Aorta (tissue), 5 donors: ENCODE data around the gene C5. TPM values are rescaled to one million over a fixed set of nuclear protein-coding genes. Genes with fewer than 3 reads are reported as not detected.

ENCODE experiments used
- ATAC-seq: fragments of 200-7000 bp; cut with Tn5 transposase; one replicate; pipeline ENCODE4 v1.9.1; 2022; ENCODE audit warnings: moderate library complexity; ENCODE audit not compliant: low FRiP score
- DNase-seq, 2 donors: peaks; one replicate each; pipeline ENCODE4 v3.0.0-alpha.2; 2020
- H3K27ac ChIP-seq, 2 donors: one replicate each; pipeline ENCODE4 v1.5.1; 2013; ENCODE audit warnings: low read length in 2 of 2, mild to moderate bottlenecking in 2 of 2, moderate library complexity in 2 of 2, control low read depth in 1 of 2, inconsistent platforms in 1 of 2, low read depth in 1 of 2
- H3K27me3 ChIP-seq, 2 donors: one replicate each; pipeline ENCODE4 v1.6.1; 2013; ENCODE audit warnings: control low read depth in 1 of 2, low read length in 1 of 2, mild to moderate bottlenecking in 1 of 2, moderate library complexity in 1 of 2; ENCODE audit not compliant: insufficient read depth in 2 of 2, control insufficient read depth in 1 of 2
- H3K36me3 ChIP-seq, 2 donors: one replicate each; pipeline ENCODE4 v1.6.1; 2013; ENCODE audit warnings: control low read depth in 1 of 2, low read length in 1 of 2, mild to moderate bottlenecking in 1 of 2; ENCODE audit not compliant: insufficient read depth in 2 of 2, control insufficient read depth in 1 of 2
- H3K4me1 ChIP-seq, 2 donors: one replicate each; pipeline ENCODE4 v1.6.1; 2013; ENCODE audit warnings: low read length in 2 of 2, control low read depth in 1 of 2, mild to moderate bottlenecking in 1 of 2, moderate library complexity in 1 of 2; ENCODE audit not compliant: insufficient read depth in 2 of 2, control insufficient read depth in 1 of 2
- H3K4me3 ChIP-seq, 2 donors: one replicate each; pipeline ENCODE4 v1.5.1; 2013; ENCODE audit warnings: low read length in 2 of 2, control low read depth in 1 of 2, mild to moderate bottlenecking in 1 of 2
- H3K9me3 ChIP-seq: one replicate; pipeline ENCODE4 v1.6.1; 2013; ENCODE audit warnings: mild to moderate bottlenecking, low read length; ENCODE audit not compliant: control insufficient read depth
- WGBS, 2 donors: extraction: QIAGEN DNeasy Blood & Tissue Kit; methylation state at CpG; one replicate each; pipeline ENCODE4 v1.1.7; 2013; 5-methylcytosine and 5-hydroxymethylcytosine counted together
- intact Hi-C, 2 donors: fragments of 100-400 bp; cut with DNase I; formaldehyde crosslinking; loops; one replicate each; pipeline versions ENCODE4 v1.14.2 to v1.15.0; 2022
- polyA plus RNA-seq, 2 donors: library from polyadenylated mRNA; stranded (reverse); fragments of 200-250 nt; gene quantifications; one replicate each; pipeline ENCODE4 v1.2.3, GENCODE V29; 2013
- total RNA-seq, 2 donors: library from RNA; stranded (reverse); fragmentation: NEBNext Ultra II Directional; extraction: Animal tissue kit (Norgen Biotek cat#: 25700); gene quantifications; one replicate each; pipeline ENCODE4 v1.2.1, GENCODE V29; 2021
- donor health status: healthy with polysubstance abuse.
- donor health status: Bipolar disorder and iron deficiency.
- donor health status: DM: no; HTN: no; CAD: no.
- donor health status: DM: no; HTN: no; CAD: no.
- donor health status: DM: yes; HTN: yes; CAD: no.

Gene C5
- total and polyA plus RNA-seq, 4 donors = 5.4 to 13.0 (median 8.5) TPM

DNA sequence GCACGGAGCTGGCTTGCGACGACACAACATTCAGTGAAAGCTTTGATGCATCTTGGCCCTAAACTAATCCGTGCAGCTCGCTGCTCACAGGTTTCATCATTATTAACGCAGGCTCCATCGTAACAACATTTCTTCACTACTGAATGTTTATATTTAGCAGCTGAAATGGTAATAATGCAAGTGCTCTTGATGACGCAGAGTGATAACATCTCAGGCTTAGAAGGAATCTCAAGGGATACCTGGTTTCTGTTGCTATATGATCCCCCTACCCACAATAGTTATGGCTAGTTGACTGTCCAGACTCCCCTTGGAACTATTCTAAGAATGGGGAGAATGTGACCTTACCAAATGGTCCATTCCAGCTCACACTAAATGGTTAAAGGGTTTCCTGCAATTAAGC lies 36.2 kb downstream of the C5 start:
- WGBS, 2 donors = 89% methylated on average over 8 of the region's 8 CpGs
- no peak for ATAC-seq
- no peaks in the 10 kb centered on the region for H3K27me3 ChIP-seq
- no peak for DNase-seq
- no peaks in the 10 kb centered on the region for H3K9me3 ChIP-seq
- no peak overlapping the region for H3K27ac ChIP-seq
- intact Hi-C loops = no loop called here
- H3K4me1 ChIP-seq = no peaks in the 10 kb centered on the region
- H3K4me3 ChIP-seq = no peak overlapping the region
- H3K36me3 ChIP-seq = no peaks in the 10 kb centered on the region

DNA sequence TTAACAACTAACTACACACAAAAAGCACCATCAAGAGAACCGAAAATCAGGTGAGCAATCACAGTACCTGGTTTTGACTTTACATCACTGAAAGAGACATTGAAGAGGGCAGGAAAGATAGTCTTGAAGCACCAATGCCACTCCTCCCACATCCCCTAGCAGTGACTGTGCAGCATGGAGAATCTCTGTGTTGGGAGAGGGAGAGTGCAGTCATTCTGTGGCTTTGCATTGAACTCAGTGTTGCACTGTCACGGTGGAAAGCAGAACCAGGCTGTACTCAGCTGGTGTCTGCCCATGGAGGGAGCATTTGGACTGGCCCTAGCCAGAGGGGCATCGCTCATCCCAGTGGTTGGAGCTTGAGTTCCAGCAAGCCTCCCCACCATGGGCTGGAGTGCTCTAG lies 40.4 kb downstream of the C5 start:
- no peak for ATAC-seq
- Histone ChIP-seq H3K4me3 (no peak overlapping the region), H3K36me3 (no peaks in the 10 kb centered on the region), H3K4me1 (no peaks in the 10 kb centered on the region), H3K27me3 (no peaks in the 10 kb centered on the region), H3K9me3 (no peaks in the 10 kb centered on the region), H3K27ac (no peak overlapping the region)
- 91 to 92% methylated on average over 3 of the region's 3 CpGs for WGBS, 2 donors
- no peak for DNase-seq
- intact Hi-C loops = no loop called here

DNA sequence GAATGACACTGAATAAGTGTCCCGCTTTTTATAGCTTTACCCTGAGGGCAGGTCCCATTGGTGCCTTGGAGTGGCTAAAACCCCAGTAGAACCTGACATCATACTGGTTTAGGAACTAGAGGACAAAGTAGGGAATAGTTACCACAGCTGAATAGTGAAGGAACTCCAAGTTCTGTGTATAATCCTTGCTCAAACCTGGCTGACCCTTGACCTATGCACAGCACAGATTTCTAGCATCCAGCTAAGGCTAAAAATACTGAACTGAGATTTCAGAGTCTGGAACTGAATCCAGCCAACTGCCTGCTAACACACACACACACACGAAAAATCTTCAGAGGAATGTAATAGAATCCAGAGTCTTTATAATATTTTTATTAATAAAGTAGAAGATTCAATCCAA lies 50.8 kb downstream of the C5 start:
- 91 to 97% methylated on average over 2 of the region's 2 CpGs for WGBS, 2 donors
- Histone ChIP-seq H3K27me3 (no peaks in the 10 kb centered on the region), H3K4me3 (no peak overlapping the region), H3K9me3 (no peaks in the 10 kb centered on the region), H3K36me3 (peaks cover 0 to 1% of the 10 kb centered on the region in 2 donors), H3K4me1 (peaks cover 0 to 3% of the 10 kb centered on the region in 2 donors), H3K27ac (no peak overlapping the region)
- intact Hi-C loops = no loop called here
- DNase-seq = no peak
- ATAC-seq = no peak

DNA sequence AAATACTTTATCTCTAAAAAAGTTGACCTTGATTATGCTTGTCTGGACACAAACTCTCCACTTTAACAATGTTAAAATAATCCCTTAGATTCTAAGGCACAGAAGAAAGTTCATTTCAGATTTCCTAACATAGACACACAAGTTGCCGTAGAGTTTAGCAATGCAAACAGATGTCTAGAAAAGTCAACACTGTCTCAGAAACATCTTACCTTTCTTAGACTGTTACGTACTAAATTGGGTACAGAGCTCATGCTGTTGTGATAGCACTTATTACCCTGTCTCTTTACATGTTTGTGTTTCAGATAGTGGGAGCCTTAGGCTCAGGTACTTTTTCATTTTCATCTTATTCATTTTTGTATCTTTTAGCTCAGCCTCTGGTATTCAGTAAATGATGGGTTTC lies 52.0 kb downstream of the C5 start:
- DNase-seq (no peak), ATAC-seq (no peak)
- WGBS, 2 donors = 97% methylated on average over 2 of the region's 2 CpGs
- Histone ChIP-seq H3K27ac (no peak overlapping the region), H3K27me3 (no peaks in the 10 kb centered on the region), H3K4me3 (no peak overlapping the region), H3K9me3 (no peaks in the 10 kb centered on the region), H3K36me3 (peaks cover 0 to 1% of the 10 kb centered on the region in 2 donors), H3K4me1 (peaks cover 0 to 3% of the 10 kb centered on the region in 2 donors)
- intact Hi-C loops = no loop called here

DNA sequence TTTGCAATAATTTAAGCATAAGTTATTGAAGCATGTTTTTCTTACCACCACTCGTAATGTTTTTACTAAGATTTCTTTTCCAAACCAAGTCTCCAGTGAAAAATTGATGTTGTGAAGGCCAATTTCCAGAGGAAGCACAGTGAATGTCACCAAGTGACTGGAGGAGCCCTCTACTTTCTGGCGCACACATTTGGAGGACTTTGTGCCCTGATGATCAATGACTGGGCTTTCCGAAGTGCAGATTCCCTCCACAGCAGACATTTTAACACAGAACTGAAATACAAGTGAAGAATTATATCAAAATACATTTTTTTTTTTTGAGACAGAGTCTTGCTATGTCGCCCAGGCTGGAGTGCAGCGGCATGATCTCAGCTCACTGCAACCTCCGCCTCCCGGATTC lies 52.6 kb downstream of the C5 start:
- Histone ChIP-seq H3K36me3 (peaks cover 0 to 1% of the 10 kb centered on the region in 2 donors), H3K9me3 (no peaks in the 10 kb centered on the region), H3K27ac (no peak overlapping the region), H3K4me3 (no peak overlapping the region), H3K4me1 (peaks cover 0 to 3% of the 10 kb centered on the region in 2 donors), H3K27me3 (no peaks in the 10 kb centered on the region)
- no peak for ATAC-seq
- intact Hi-C loops = no loop called here
- 76 to 80% methylated on average over 5 to 7 of the region's 7 CpGs for WGBS, 2 donors
- no peak for DNase-seq

DNA sequence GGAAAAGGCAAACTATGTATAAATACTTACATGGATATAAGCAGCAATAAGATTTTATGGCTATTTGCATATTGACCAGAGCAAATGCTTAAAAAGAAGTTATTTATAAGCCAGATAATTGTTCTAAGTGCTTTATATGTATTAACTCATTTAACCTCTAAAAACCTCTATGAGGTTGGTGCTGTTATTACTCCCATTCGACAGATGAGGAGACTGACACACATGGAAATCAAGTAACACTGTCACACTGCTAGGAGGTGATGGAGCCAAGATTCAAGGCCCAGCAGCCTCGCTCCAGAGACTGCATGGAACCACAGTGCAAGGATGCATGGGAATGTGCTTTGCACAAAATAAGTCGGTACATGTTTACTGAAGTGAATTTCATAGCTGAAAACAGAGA lies 53.7 kb downstream of the C5 start:
- Histone ChIP-seq H3K27ac (no peak overlapping the region), H3K4me1 (peaks cover 0 to 3% of the 10 kb centered on the region in 2 donors), H3K9me3 (no peaks in the 10 kb centered on the region), H3K27me3 (no peaks in the 10 kb centered on the region), H3K4me3 (no peak overlapping the region), H3K36me3 (peaks cover 0 to 1% of the 10 kb centered on the region in 2 donors)
- intact Hi-C loops = no loop called here
- ATAC-seq = no peak
- 58 to 72% methylated on average over 3 of the region's 3 CpGs for WGBS, 2 donors
- no peak for DNase-seq

DNA sequence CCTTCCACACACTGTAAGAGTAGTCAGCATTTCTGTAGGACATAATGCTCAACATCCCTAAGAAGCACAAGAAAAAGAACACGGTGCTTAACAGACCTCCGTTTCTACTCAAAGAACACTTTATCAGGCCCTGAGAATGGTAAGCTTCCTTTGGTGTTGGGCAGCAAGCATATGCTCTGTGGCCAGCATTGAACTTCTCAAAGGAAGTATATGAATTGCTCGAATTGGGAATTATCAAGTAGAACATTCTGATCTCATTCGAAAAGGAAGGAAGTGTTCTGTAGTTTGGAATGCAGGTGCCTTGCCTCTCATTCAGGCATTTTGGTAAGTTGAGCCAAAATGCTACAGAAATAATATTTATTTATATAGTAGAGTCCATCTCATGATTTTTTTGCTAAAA lies 61.0 kb downstream of the C5 start:
- Histone ChIP-seq H3K27me3 (no peaks in the 10 kb centered on the region), H3K27ac (no peak overlapping the region), H3K36me3 (peaks cover 0 to 3% of the 10 kb centered on the region in 2 donors), H3K9me3 (no peaks in the 10 kb centered on the region), H3K4me1 (peaks cover 0 to 2% of the 10 kb centered on the region in 2 donors), H3K4me3 (no peak overlapping the region)
- ATAC-seq (no peak), DNase-seq (no peak)
- intact Hi-C loops = loop anchor here (5.0 to 10.0 kb wide), 2 partner anchors 68 to 234 kb away; no protein-coding TSS in a partner anchor
- WGBS, 2 donors = 86 to 88% methylated on average over 4 of the region's 4 CpGs

DNA sequence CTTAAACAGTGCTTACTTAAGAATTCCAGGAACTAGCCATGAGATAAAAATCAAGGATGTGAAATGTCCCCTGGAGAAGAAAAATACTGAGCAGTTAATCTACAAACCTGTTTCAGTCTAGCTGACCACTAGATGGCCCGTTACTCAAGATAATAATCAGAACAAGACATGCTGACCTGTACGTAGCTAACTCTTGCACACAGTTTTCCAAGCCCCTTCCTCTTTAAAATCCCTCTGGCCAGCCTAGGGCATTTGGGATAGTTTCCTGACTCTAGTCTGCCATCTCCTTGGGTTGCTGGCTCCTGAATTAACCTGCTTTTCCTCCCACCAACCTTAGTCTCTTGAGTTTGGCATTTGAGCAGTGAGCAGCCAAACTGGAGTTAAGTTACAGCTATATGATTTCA lies 64.3 kb downstream of the C5 start:
- peaks cover 0 to 3% of the 10 kb centered on the region in 2 donors for H3K36me3 ChIP-seq
- WGBS, 2 donors = 0 to 3% methylated on average over 2 of the region's 2 CpGs

DNA sequence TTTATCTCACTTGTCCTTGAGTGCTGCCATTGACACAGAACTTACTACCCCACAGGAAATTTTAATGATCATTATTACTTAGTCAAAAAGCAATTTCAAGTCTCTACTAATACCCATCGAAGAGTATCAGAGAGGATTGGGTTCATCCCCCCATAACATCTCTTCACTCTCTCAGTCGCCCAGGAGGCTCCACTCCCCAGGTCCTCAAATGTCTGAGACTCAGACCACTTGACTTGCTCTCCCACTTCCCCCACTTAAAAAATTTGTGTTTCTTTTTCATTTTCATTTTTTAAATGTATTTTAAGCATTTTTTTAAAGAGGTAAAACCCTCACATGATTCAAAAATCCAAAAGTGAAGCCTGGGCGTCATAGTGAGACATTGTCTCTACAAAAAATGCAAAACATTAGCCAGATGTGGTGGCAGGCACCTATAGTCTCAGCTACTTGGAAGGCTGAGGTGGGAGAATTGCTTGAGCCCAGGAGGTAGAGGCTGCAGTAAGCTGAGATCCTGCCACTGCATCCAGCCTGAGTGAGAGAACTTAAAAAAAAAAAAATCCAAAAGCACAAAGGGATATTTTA lies 66.7 kb downstream of the C5 start:
- Histone ChIP-seq H3K27me3 (no peaks in the 10 kb centered on the region), H3K36me3 (peaks cover 0 to 6% of the 10 kb centered on the region in 2 donors), H3K27ac (no peak overlapping the region), H3K4me1 (peaks cover 0 to 2% of the 10 kb centered on the region in 2 donors), H3K9me3 (no peaks in the 10 kb centered on the region), H3K4me3 (no peak overlapping the region)
- intact Hi-C loops = loop anchor here in 1 of 2 donors (10.0 kb wide), 1 partner anchor 229 kb away; no protein-coding TSS in a partner anchor
- DNase-seq = no peak
- no peak for ATAC-seq
- 92 to 96% methylated on average over 3 of the region's 3 CpGs for WGBS, 2 donors

More for the DNA sequence above, 64.3 kb downstream of the C5 start:
- H3K27ac ChIP-seq = no peak overlapping the region
- DNase-seq = no peak
- no peak for ATAC-seq
- H3K4me3 ChIP-seq = no peak overlapping the region
- H3K4me1 ChIP-seq = peaks cover 0 to 2% of the 10 kb centered on the region in 2 donors
- intact Hi-C loops = loop anchor here (2.0 to 10.0 kb wide), 3 partner anchors 71 to 231 kb away; no protein-coding TSS in a partner anchor
- no peaks in the 10 kb centered on the region for H3K9me3 ChIP-seq
- no peaks in the 10 kb centered on the region for H3K27me3 ChIP-seq
